Keratinocyte (primary cell): ENCODE results near the gene MED7. TPM values are rescaled to one million over a fixed set of nuclear protein-coding genes. Genes with fewer than 3 reads are reported as not detected.

ENCODE experiments used
- DNase-seq: peaks from one replicate; pipeline ENCODE4 v3.0.0-alpha.2; 2011; ENCODE audit warnings: low read depth, missing footprints, low spot score
- FAIRE-seq: peaks from 2 replicates; lab custom pipeline; 2011; peaks lifted over from hg19 to GRCh38; lab: Jason Lieb, UNC
- H2AFZ ChIP-seq: 2 replicates; pipeline ENCODE4 v1.6.0; 2012; ENCODE audit warnings: low read length, control low read depth, inconsistent platforms; ENCODE audit not compliant: control insufficient read depth
- H3K27ac ChIP-seq: 2 replicates; pipeline ENCODE4 v1.5.1; 2011; ENCODE audit warnings: low read length; ENCODE audit not compliant: control insufficient read depth, insufficient read depth
- H3K27me3 ChIP-seq: 3 replicates; pipeline ENCODE4 v1.6.0; 2011; ENCODE audit warnings: low read length; ENCODE audit not compliant: control insufficient read depth, insufficient read depth; ENCODE audit errors: extremely low read depth
- H3K36me3 ChIP-seq, 2 experiments: 2 replicates in 1 of 2; 3 replicates in 1 of 2; pipeline ENCODE4 v1.5.1; 2011; ENCODE audit warnings: low read length in 2 of 2, mild to moderate bottlenecking in 1 of 2; ENCODE audit not compliant: control insufficient read depth in 2 of 2, insufficient read depth in 2 of 2; ENCODE audit errors: extremely low read depth in 1 of 2
- H3K4me1 ChIP-seq: 3 replicates; pipeline ENCODE4 v1.5.1; 2011; ENCODE audit warnings: low read length; ENCODE audit not compliant: control insufficient read depth, insufficient read depth; ENCODE audit errors: extremely low read depth
- H3K4me2 ChIP-seq: 3 replicates; pipeline ENCODE4 v1.6.0; 2011; ENCODE audit warnings: low read depth, low read length; ENCODE audit not compliant: control insufficient read depth, insufficient read depth; ENCODE audit errors: extremely low read depth
- H3K4me3 ChIP-seq, 3 experiments: fragments of 200-600 bp in 1 of 3; sonication (generic) in 1 of 3; 2 replicates in 2 of 3; 3 replicates in 1 of 3; pipeline ENCODE4 v1.5.1; 2011 to 2016; ENCODE audit warnings: low read length in 3 of 3, mild to moderate bottlenecking in 3 of 3, control low read depth in 2 of 3, inconsistent platforms in 1 of 3, low read depth in 1 of 3, mixed read lengths in 1 of 3, mixed run types in 1 of 3, moderate library complexity in 1 of 3; ENCODE audit not compliant: control insufficient read depth in 2 of 3, insufficient read depth in 2 of 3; ENCODE audit errors: extremely low read depth in 1 of 3
- H3K79me2 ChIP-seq: 2 replicates; pipeline ENCODE4 v1.6.0; 2012; ENCODE audit warnings: low read length; ENCODE audit not compliant: control insufficient read depth, insufficient read depth
- H3K9ac ChIP-seq: 3 replicates; pipeline ENCODE4 v1.6.0; 2011; ENCODE audit warnings: low read length; ENCODE audit not compliant: control insufficient read depth, insufficient read depth; ENCODE audit errors: extremely low read depth
- H3K9me1 ChIP-seq: 3 replicates; pipeline ENCODE4 v1.6.0; 2011; ENCODE audit warnings: low read length; ENCODE audit not compliant: control insufficient read depth, insufficient read depth; ENCODE audit errors: extremely low read depth
- H3K9me3 ChIP-seq: 2 replicates; pipeline ENCODE4 v1.5.1; 2012; ENCODE audit warnings: low read depth, low read length; ENCODE audit not compliant: control insufficient read depth
- H4K20me1 ChIP-seq: 3 replicates; pipeline ENCODE4 v1.6.0; 2011; ENCODE audit warnings: low read length; ENCODE audit not compliant: control insufficient read depth, insufficient read depth; ENCODE audit errors: extremely low read depth
- CTCF ChIP-seq, 3 experiments: IDR thresholded peaks in 1 of 3; conservative IDR thresholded peaks in 1 of 3; optimal IDR thresholded peaks in 1 of 3; 2 replicates in 2 of 3; 3 replicates in 1 of 3; pipeline versions ENCODE3 to v1.5.1; 2011; ENCODE audit warnings: low read length in 3 of 3, mild to moderate bottlenecking in 3 of 3, moderate library complexity in 2 of 3, control low read depth in 1 of 3, inconsistent platforms in 1 of 3; ENCODE audit not compliant: insufficient read depth in 2 of 3; ENCODE audit errors: extremely low read depth in 1 of 3
- EZH2 ChIP-seq: IDR thresholded peaks from one replicate; pipeline ENCODE4 v1.6.1; 2012; ENCODE audit warnings: inconsistent platforms, mild to moderate bottlenecking, low read length, moderate library complexity
- dilution Hi-C: fragments of 300-500 bp; cut with MboI; formaldehyde crosslinking; loops from one replicate; pipeline ENCODE4 v1.7.0; 2020; ENCODE audit warnings: low sequenced_read_pairs; ENCODE audit not compliant: extremely low pct_ligation_motif_present
- polyA plus RNA-seq, 5 experiments: library from polyadenylated mRNA; depleted of rRNA in 3 of 5; stranded (reverse) in 3 of 5; stranded (forward) in 1 of 5; unstranded in 1 of 5; fragments of >200 nt; gene quantifications; 1 replicate in 1 of 5; 2 replicates in 3 of 5; 3 replicates in 1 of 5; pipeline versions ENCODE4 v1.2.1 to v1.2.3, GENCODE V29; 2011 to 2012; ENCODE audit warnings: missing spikeins in 2 of 5, low read depth in 1 of 5, low replicate concordance in 1 of 5

Gene MED7
- polyA plus RNA-seq, 1 donor (not counting 4 experiments of a cell fraction or from before 2014, with no cell fraction given) = 17.0 TPM

- FAIRE-seq (no peak), DNase-seq (no peak)
- Histone ChIP-seq H3K4me1 (no peaks in the 10 kb centered on the region), H3K27ac (no peak within 1 kb of the TSS), H3K9me1 (no peaks in the 10 kb centered on the region), H3K4me2 (no peak within 1 kb of the TSS), H2AFZ (no peak within 1 kb of the TSS), H3K9ac (no peak within 1 kb of the TSS), H3K9me3 (no peaks in the 10 kb centered on the region), H3K4me3 (no peak within 1 kb of the TSS), H3K79me2 (no peaks in the 10 kb centered on the region), H3K36me3 (no peaks in the 10 kb centered on the region), H4K20me1 (no peaks in the 10 kb centered on the region), H3K27me3 (no peaks in the 10 kb centered on the region)
- dilution Hi-C loops = no loop called here
- no peak for TF ChIP-seq EZH2
- no peak for TF ChIP-seq CTCF (optimal IDR thresholded peaks at IDR 0.05 in 1 of 3, IDR thresholded peaks at IDR 0.05 in 1 of 3, conservative IDR thresholded peaks at IDR 0.05 in 1 of 3; ENCODE audit: extremely low read depth in 1 of 3, insufficient read depth in 2 of 3, low read length in 3 of 3)
Measured at GRCh38 chr5:157180374-157181264, 38.0 kb upstream of the MED7 start, which contains the start of gene ITK. TSS of gene ITK (plus strand) at chr5:157180840. CDS start at chr5:157180978, 138 bp downstream.

- Histone ChIP-seq H2AFZ (no peak overlapping the region), H3K4me2 (no peak overlapping the region), H3K9me3 (no peaks in the 10 kb centered on the region), H3K27ac (no peak overlapping the region), H3K36me3 (no peaks in the 10 kb centered on the region), H3K4me3 (no peak overlapping the region), H3K9ac (no peak overlapping the region), H3K79me2 (no peaks in the 10 kb centered on the region), H3K4me1 (no peaks in the 10 kb centered on the region), H3K9me1 (no peaks in the 10 kb centered on the region), H3K27me3 (no peaks in the 10 kb centered on the region), H4K20me1 (no peaks in the 10 kb centered on the region)
- DNase-seq (no peak), FAIRE-seq (no peak)
- dilution Hi-C loops = no loop called here
- TF ChIP-seq EZH2 = no peak
- TF ChIP-seq CTCF (optimal IDR thresholded peaks at IDR 0.05 in 1 of 3, IDR thresholded peaks at IDR 0.05 in 1 of 3, conservative IDR thresholded peaks at IDR 0.05 in 1 of 3; ENCODE audit: extremely low read depth in 1 of 3, insufficient read depth in 2 of 3, low read length in 3 of 3) = no peak
Measured at GRCh38 chr5:157178966-157179365, 36.3 kb upstream of the MED7 start.
